ENCODE results near the gene P2RX1. TPM values are rescaled to one million over a fixed set of nuclear protein-coding genes. Genes with fewer than 3 reads are reported as not detected.

The P2RX1 gene
- polyA plus RNA-seq: not detected in 2 replicates

DNA sequence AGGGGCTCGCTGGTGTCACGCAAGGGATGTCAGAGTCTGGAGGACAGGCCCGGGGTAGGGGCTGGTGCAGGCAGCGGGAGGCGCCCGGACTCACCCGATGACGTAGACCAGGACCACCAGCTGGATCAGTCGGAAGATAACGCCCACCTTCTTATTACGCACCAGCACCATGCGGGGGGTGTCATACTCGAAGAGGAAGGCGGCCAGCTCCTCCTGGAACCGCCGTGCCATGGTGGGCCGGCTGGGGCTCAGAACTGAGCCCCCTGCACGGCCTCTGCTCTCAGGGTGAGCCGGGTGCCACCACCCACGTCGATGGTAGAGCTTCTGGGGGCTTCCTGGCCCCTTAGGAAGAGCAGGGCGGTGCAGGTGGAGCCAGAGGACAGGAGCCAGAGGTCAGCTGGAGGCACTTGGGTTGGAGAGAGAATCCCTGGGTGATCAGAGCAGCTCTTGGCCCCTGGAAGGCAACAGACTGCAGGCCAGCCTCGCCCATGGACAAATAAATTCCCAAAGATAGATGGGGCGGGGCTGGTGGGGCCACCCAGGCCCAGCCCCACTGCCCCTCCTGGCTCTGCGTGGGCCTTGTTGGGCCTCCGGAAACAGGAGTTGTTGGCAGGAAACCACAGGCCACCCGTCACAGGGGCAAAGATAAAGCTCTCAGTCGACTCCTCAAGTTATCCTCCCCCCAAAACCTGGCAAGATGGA is at the start of gene P2RX1:
TSS of gene P2RX1 (minus strand) at position 471 of the 702 bp plus-strand sequence. CDS start at position 231, 240 bp downstream.

DNA sequence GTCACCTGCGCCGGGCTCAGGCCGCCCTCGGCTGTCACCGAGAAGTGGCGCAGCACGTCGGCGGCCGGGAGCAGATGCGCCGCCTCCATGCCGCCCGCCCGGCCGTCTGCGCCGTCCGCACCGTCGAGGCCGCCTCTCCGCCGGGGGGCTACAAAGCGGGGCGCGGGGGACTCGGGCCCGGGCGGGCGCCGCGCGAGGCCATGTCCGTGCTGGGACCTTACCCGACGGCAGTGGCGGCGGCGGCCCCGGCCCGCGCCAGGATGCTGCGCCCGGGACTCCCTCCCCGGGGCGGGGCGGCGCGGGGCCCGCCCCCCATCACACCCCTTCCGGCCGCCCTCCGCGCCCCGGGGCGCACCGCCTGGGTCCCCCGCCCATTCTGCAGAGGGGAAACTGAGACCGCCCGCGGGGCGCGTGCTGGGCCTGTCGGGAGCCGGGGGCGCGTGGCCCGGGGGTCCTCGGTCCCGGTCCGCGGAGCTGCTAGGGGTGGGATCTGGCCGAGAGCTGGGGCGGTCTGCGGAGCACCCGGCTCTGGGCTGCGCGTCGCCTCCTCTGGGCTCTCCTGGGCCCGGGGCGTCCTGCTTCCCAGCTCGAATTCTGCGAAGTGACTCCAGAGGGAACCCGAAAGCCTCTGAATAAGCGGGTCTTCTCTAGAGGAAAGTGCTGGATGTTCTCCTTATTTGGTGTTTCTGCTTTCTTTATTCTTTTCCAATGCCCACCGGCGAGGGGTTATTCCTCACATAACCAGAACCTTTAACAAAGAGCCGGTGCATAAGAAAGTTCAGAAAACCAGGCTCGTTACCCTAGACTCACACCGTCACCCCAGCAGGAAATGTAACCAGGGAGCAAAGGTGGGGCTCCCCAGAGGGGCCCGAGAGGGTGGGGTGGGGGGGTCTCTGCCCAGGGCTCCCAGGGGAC is 48.2 kb upstream of the P2RX1 start, which contains the start of gene ATP2A3:
TSS of gene ATP2A3 (minus strand) at position 235 of the 915 bp plus-strand sequence. CDS start at position 89, 146 bp downstream.

DNA sequence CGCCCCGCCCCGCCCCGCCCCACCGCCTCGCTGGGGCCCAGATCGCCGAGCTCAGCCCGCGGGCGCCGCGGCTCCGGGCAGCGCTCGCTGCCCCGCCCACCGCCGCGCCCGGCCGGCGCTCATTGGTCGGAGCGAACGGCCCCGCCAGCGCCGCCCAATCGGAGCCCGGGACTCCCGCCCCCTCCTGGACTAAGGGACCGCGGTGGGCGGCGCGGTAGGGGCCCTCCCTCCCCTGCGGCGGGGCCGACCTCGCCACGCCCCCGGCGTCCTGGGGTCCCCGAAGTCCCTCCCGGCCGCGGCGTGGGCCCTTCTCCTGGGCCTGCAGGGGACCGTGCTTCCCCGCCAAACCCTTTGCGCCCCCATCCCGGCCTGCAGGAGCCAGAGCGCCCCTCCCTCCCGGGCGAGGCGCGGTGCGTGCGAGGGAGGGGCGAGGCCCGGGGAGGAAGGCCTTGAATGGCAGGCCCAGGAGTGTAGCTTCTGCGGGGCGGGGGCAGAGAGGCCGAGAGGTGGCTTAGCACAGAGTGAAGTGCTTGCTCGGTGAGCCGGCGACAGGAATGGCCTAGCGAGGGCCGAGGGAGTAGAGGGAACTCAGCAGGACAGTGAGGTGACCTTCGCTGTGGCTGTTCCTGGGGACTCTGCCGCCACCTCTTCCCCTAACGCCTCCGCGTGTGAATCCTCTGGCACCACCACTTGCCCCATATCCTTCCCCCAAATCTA is 23.1 kb downstream of the P2RX1 start, which contains the start of gene CAMKK1:
TSS of gene CAMKK1 (minus strand) at position 51 of the 717 bp plus-strand sequence. CDS start 7,366 bp downstream, outside the sequence.

Other genes starting within 250 kb of the P2RX1 start
- gene TAX1BP3, start 247.9 kb downstream of the P2RX1 start, polyA plus RNA-seq: 1.3 and 6.0 TPM in 2 replicates
- 34.0 and 53.0 TPM in 2 replicates for gene EMC6, start 247.7 kb downstream of the P2RX1 start, polyA plus RNA-seq
- 36.8 and 43.3 TPM in 2 replicates for gene P2RX5, start 220.3 kb downstream of the P2RX1 start, polyA plus RNA-seq
- gene HASPIN, start 192.6 kb downstream of the P2RX1 start, polyA plus RNA-seq: not detected in 2 replicates
- 315 and 374 TPM in 2 replicates for gene ITGAE, start 115.3 kb downstream of the P2RX1 start, polyA plus RNA-seq
- gene NCBP3, start 70.2 kb downstream of the P2RX1 start, polyA plus RNA-seq: 6.3 and 8.6 TPM in 2 replicates
- 1.1 and 6.9 TPM in 2 replicates for gene CAMKK1, start 23.4 kb downstream of the P2RX1 start, polyA plus RNA-seq
- gene ATP2A3, start 48.0 kb upstream of the P2RX1 start, polyA plus RNA-seq: 54.6 and 88.7 TPM in 2 replicates
- 1.2 and 5.6 TPM in 2 replicates for gene ZZEF1, start 226.6 kb upstream of the P2RX1 start, polyA plus RNA-seq
- gene CYB5D2, start 226.7 kb upstream of the P2RX1 start, polyA plus RNA-seq: 20.4 and 23.5 TPM in 2 replicates

Measured in Purkinje cell (primary cell).